HepG2 (cell line): Measurements from ENCODE around the gene SIK2. TPM values are rescaled to one million over a fixed set of nuclear protein-coding genes. Genes with fewer than 3 reads are reported as not detected.

Source experiments
- ASH2L ChIP-seq: fragments of 300-600, 200-600 bp; sonication (generic); IDR thresholded peaks from 2 replicates; pipeline ENCODE4 v1.7.0; 2017; ENCODE audit warnings: low read depth, mild to moderate bottlenecking, moderate library complexity, mixed read lengths, low read length; ENCODE audit not compliant: insufficient read length
- EEA1 ChIP-seq: sonication (generic); formaldehyde crosslinking; IDR thresholded peaks from 2 replicates; pipeline ENCODE4 v1.5.1; 2020; ENCODE audit warnings: mild to moderate bottlenecking, missing genetic modification reagents, borderline replicate concordance
- ELK4 ChIP-seq: sonication (generic); formaldehyde crosslinking; IDR thresholded peaks from 2 replicates; pipeline ENCODE4 v1.9.0; 2021; ENCODE audit warnings: missing genetic modification reagents, borderline replicate concordance
- FOSL2 ChIP-seq: sonication (generic); formaldehyde crosslinking; IDR thresholded peaks from 2 replicates; pipeline ENCODE4 v1.4.0; 2020; ENCODE audit warnings: missing genetic modification reagents
- FOXA3 ChIP-seq: IDR thresholded peaks from 2 replicates; pipeline ENCODE4 v1.6.1; 2016; ENCODE audit warnings: missing genetic modification reagents, missing compliant biosample characterization
- HNRNPUL1 ChIP-seq: fragments of 200-400 bp; formaldehyde crosslinking; IDR thresholded peaks from 2 replicates; pipeline ENCODE4 v1.6.1; 2017; ENCODE audit warnings: low read depth, mild to moderate bottlenecking, low read length, moderate library complexity
- KAT8 ChIP-seq: IDR thresholded peaks from 2 replicates; pipeline ENCODE4 v1.6.1; 2016; ENCODE audit warnings: missing genetic modification reagents, missing compliant biosample characterization
- KLF11 ChIP-seq: IDR thresholded peaks from 2 replicates; pipeline ENCODE4 v1.6.1; 2016; ENCODE audit warnings: missing compliant biosample characterization
- MAFK ChIP-seq, 2 experiments: IDR thresholded peaks in 1 of 2; conservative IDR thresholded peaks in 1 of 2; 2 replicates each; pipeline ENCODE4 v1.6.1; 2011; ENCODE audit warnings: improper control_type of control experiment in 2 of 2, low read length in 2 of 2
- MIER3 ChIP-seq: IDR thresholded peaks from 2 replicates; pipeline ENCODE4 v1.6.1; 2016; ENCODE audit warnings: missing compliant biosample characterization, borderline replicate concordance
- NKX3-1 ChIP-seq: sonication (generic); formaldehyde crosslinking; IDR thresholded peaks from 2 replicates; pipeline ENCODE4 v1.5.0; 2020; ENCODE audit warnings: missing genetic modification reagents
- POLR2G ChIP-seq: fragments of 200-400 bp; formaldehyde crosslinking; IDR thresholded peaks from 2 replicates; pipeline ENCODE4 v1.6.1; 2018; ENCODE audit warnings: mild to moderate bottlenecking, low read depth, low read length, moderate library complexity
- SNAPC5 ChIP-seq: sonication (generic); formaldehyde crosslinking; IDR thresholded peaks from 2 replicates; pipeline ENCODE4 v1.8.1; 2023; ENCODE audit warnings: mild to moderate bottlenecking, missing genetic modification reagents, borderline replicate concordance
- TBP ChIP-seq: sonication (generic); formaldehyde crosslinking; IDR thresholded peaks from 2 replicates; pipeline ENCODE4 v1.5.0; 2020; ENCODE audit warnings: missing genetic modification reagents
- ZBTB3 ChIP-seq: sonication (generic); formaldehyde crosslinking; IDR thresholded peaks from 2 replicates; pipeline ENCODE4 v1.4.0; 2020; ENCODE audit warnings: low read depth, mild to moderate bottlenecking, moderate library complexity, missing genetic modification reagents, borderline replicate concordance
- ZNF318 ChIP-seq: sonication (generic); formaldehyde crosslinking; IDR thresholded peaks from 2 replicates; pipeline ENCODE4 v1.4.0; 2020; ENCODE audit warnings: mild to moderate bottlenecking, missing genetic modification reagents
- ZNF331 ChIP-seq: sonication (generic); formaldehyde crosslinking; IDR thresholded peaks from 2 replicates; pipeline ENCODE4 v1.4.0; 2020; ENCODE audit warnings: missing genetic modification reagents
- ZNF335 ChIP-seq: sonication (generic); formaldehyde crosslinking; IDR thresholded peaks from 2 replicates; pipeline ENCODE4 v1.4.0; 2020; ENCODE audit warnings: missing genetic modification reagents
- ZNF770 ChIP-seq: sonication (generic); formaldehyde crosslinking; IDR thresholded peaks from 2 replicates; pipeline ENCODE4 v1.5.0; 2020; ENCODE audit warnings: mild to moderate bottlenecking, missing genetic modification reagents
- polyA plus RNA-seq, 8 experiments: library from polyadenylated mRNA; depleted of rRNA in 3 of 8; stranded (reverse) in 7 of 8; unstranded in 1 of 8; fragments of >200 nt; fragmentation: Illumina TruSeq in 4 of 8; extraction: Trizol in 4 of 8; gene quantifications; 2 replicates each; pipeline versions ENCODE4 v1.2.1 to v1.2.3, GENCODE V29; 2011 to 2016; ENCODE audit warnings: low read depth in 4 of 8, missing spikeins in 1 of 8, mixed read lengths in 1 of 8; ENCODE audit not compliant: insufficient read depth in 1 of 8
- total RNA-seq, 5 experiments: library from RNA; depleted of rRNA; stranded (reverse); fragments of >200 nt; fragmentation: Illumina TruSeq; extraction: Trizol; gene quantifications; 2 replicates each; pipeline ENCODE4 v1.2.3, GENCODE V29; 2016; ENCODE audit warnings: low read depth in 1 of 5

The SIK2 gene
- total and polyA plus RNA-seq, 2 of the 13 experiments (the other 11 are each of a cell fraction or from before 2014, with no cell fraction given) = 8.1 to 15.4 TPM

- TF ChIP-seq ZNF318 (CRISPR knock-in tag) (no peak), FOXA3 (CRISPR knock-in tag) (no peak), NKX3-1 (CRISPR knock-in tag) (no peak), ASH2L (no peak), TBP (CRISPR knock-in tag) (no peak), MIER3 (CRISPR knock-in tag) (no peak), SNAPC5 (CRISPR knock-in tag) (no peak), ZNF331 (0 out of 2 replicates have a peak, but pooled peaks have one; percentile 23), HNRNPUL1 (no peak), POLR2G (no peak), ZNF770 (0 out of 2 replicates have a peak, but pooled peaks have one; percentile 29), MAFK (conservative IDR thresholded peaks at IDR 0.05 in 1 of 2, IDR thresholded peaks at IDR 0.05 in 1 of 2; ENCODE audit: low read length in 2 of 2) (no peak), ZBTB3 (no peak), ELK4 (CRISPR knock-in tag) (no peak), FOSL2 (peak; percentile 29; the same call in 1 of the 2 replicates), ZNF335 (CRISPR knock-in tag) (no peak), EEA1 (CRISPR knock-in tag) (no peak), KAT8 (CRISPR knock-in tag) (0 out of 2 replicates have a peak, but pooled peaks have one; percentile 29), KLF11 (CRISPR knock-in tag) (no peak)
These were observed 21.3 kb downstream of the SIK2 start (continued) for GRCh38 chr11:111623527-111624030.
